Astrocyte (in vitro differentiated cells and primary cell): ENCODE results near the gene TEX13C. TPM values are rescaled to one million over a fixed set of nuclear protein-coding genes. Genes with fewer than 3 reads are reported as not detected.
"Not testable (repeated sequence)": the region's sequence is repeated elsewhere in the genome, so short reads cannot be mapped to it uniquely, and the experiment has no call there.

Experiments
- DNase-seq: peaks from one replicate; pipeline ENCODE4 v3.0.0-alpha.2; 2010; ENCODE audit warnings: low read depth
- FAIRE-seq: peaks from 2 replicates; lab custom pipeline; 2011; peaks lifted over from hg19 to GRCh38; lab: Jason Lieb, UNC
- H2AFZ ChIP-seq: 2 replicates; pipeline ENCODE4 v1.6.0; 2012; ENCODE audit warnings: low read depth, low read length, inconsistent platforms
- H3K27ac ChIP-seq: 2 replicates; pipeline ENCODE4 v1.5.1; 2011; ENCODE audit warnings: low read depth, low read length, inconsistent platforms
- H3K27me3 ChIP-seq: 2 replicates; pipeline ENCODE4 v1.6.0; 2011; ENCODE audit warnings: low read length, inconsistent platforms; ENCODE audit not compliant: insufficient read depth
- H3K36me3 ChIP-seq: 2 replicates; pipeline ENCODE4 v1.5.1; 2011; ENCODE audit warnings: low read length, inconsistent platforms; ENCODE audit not compliant: insufficient read depth
- H3K4me1 ChIP-seq: 2 replicates; pipeline ENCODE4 v1.5.1; 2011; ENCODE audit warnings: low read length, inconsistent platforms; ENCODE audit not compliant: insufficient read depth
- H3K4me2 ChIP-seq: 2 replicates; pipeline ENCODE4 v1.6.0; 2012; ENCODE audit warnings: low read length, inconsistent platforms
- H3K4me3 ChIP-seq: 2 replicates; pipeline ENCODE4 v1.5.1; 2011; ENCODE audit warnings: low read depth, mild to moderate bottlenecking, low read length, inconsistent platforms; ENCODE audit not compliant: insufficient read depth
- H3K79me2 ChIP-seq: 2 replicates; pipeline ENCODE4 v1.6.0; 2012; ENCODE audit warnings: mild to moderate bottlenecking, low read length, inconsistent platforms; ENCODE audit not compliant: insufficient read depth
- H3K9ac ChIP-seq: 2 replicates; pipeline ENCODE4 v1.6.0; 2012; ENCODE audit warnings: mild to moderate bottlenecking, low read length, inconsistent platforms
- H3K9me3 ChIP-seq: 2 replicates; pipeline ENCODE4 v1.5.1; 2012; ENCODE audit warnings: low read depth, mild to moderate bottlenecking, low read length, inconsistent platforms; ENCODE audit not compliant: insufficient read depth
- H4K20me1 ChIP-seq: 2 replicates; pipeline ENCODE4 v1.6.0; 2012; ENCODE audit warnings: low read length, inconsistent platforms; ENCODE audit not compliant: insufficient read depth
- H3K27ac Mint-ChIP-seq: one replicate; pipeline ENCODE4 v1.8.0; 2021; ENCODE audit warnings: mild to moderate bottlenecking, mixed read lengths; ENCODE audit not compliant: unreplicated experiment
- H3K27me3 Mint-ChIP-seq: one replicate; pipeline ENCODE4 v1.8.0; 2021; ENCODE audit warnings: low read depth, mixed read lengths; ENCODE audit not compliant: unreplicated experiment
- H3K36me3 Mint-ChIP-seq: one replicate; pipeline ENCODE4 v1.8.0; 2021; ENCODE audit warnings: low read depth, mixed read lengths; ENCODE audit not compliant: unreplicated experiment
- H3K4me1 Mint-ChIP-seq: one replicate; pipeline ENCODE4 v1.8.0; 2021; ENCODE audit warnings: low read depth, mixed read lengths; ENCODE audit not compliant: unreplicated experiment
- H3K4me3 Mint-ChIP-seq: one replicate; pipeline ENCODE4 v1.8.0; 2021; ENCODE audit warnings: mild to moderate bottlenecking, moderate library complexity, mixed read lengths; ENCODE audit not compliant: unreplicated experiment
- H3K9me3 Mint-ChIP-seq: one replicate; pipeline ENCODE4 v1.8.0; 2021; ENCODE audit warnings: mild to moderate bottlenecking, mixed read lengths; ENCODE audit not compliant: unreplicated experiment
- EZH2 ChIP-seq: IDR thresholded peaks from 2 replicates; pipeline ENCODE4 v1.6.1; 2012; ENCODE audit warnings: mild to moderate bottlenecking, low read length, inconsistent platforms; ENCODE audit not compliant: insufficient read depth
- total RNA-seq: library from RNA; stranded (reverse); gene quantifications from 2 replicates; pipeline ENCODE4 v1.2.1, GENCODE V29; 2021
- TF ChIP-seq, protein P1 (sequence below): IDR thresholded peaks from 2 replicates; pipeline ENCODE4 v1.5.1; 2011; ENCODE audit warnings: low read depth, mild to moderate bottlenecking, inconsistent platforms, low read length, moderate library complexity; ENCODE audit not compliant: insufficient read depth

TEX13C gene
- total RNA-seq, 1 donor from 2014 or later = not detected

GRCh38 chrX:125306335-125306866 lies 13.3 kb upstream of the TEX13C start:
- Histone ChIP-seq H3K79me2 (no peaks in the 10 kb centered on the region), H3K27ac (no peak overlapping the region), H3K4me3 (no peak overlapping the region), H4K20me1 (no peaks in the 10 kb centered on the region), H3K4me2 (no peak overlapping the region), H2AFZ (no peak overlapping the region), H3K36me3 (no peaks in the 10 kb centered on the region), H3K9me3 (no peaks in the 10 kb centered on the region), H3K4me1 (no peaks in the 10 kb centered on the region), H3K27me3 (no peaks in the 10 kb centered on the region), H3K9ac (no peak overlapping the region)
- peaks cover 13% of the 10 kb centered on the region for H3K4me1 Mint-ChIP-seq
- DNase-seq (no peak), FAIRE-seq (peak; percentile 13)
- peak overlapping the region; percentile 50 for H3K27ac Mint-ChIP-seq
- TF ChIP-seq, protein P1, sequence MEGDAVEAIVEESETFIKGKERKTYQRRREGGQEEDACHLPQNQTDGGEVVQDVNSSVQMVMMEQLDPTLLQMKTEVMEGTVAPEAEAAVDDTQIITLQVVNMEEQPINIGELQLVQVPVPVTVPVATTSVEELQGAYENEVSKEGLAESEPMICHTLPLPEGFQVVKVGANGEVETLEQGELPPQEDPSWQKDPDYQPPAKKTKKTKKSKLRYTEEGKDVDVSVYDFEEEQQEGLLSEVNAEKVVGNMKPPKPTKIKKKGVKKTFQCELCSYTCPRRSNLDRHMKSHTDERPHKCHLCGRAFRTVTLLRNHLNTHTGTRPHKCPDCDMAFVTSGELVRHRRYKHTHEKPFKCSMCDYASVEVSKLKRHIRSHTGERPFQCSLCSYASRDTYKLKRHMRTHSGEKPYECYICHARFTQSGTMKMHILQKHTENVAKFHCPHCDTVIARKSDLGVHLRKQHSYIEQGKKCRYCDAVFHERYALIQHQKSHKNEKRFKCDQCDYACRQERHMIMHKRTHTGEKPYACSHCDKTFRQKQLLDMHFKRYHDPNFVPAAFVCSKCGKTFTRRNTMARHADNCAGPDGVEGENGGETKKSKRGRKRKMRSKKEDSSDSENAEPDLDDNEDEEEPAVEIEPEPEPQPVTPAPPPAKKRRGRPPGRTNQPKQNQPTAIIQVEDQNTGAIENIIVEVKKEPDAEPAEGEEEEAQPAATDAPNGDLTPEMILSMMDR = no peak
- no peak for TF ChIP-seq EZH2
- H3K4me3 Mint-ChIP-seq = no peak overlapping the region
- no peaks in the 10 kb centered on the region for H3K9me3 Mint-ChIP-seq
- H3K27me3 Mint-ChIP-seq = no peaks in the 10 kb centered on the region
- H3K36me3 Mint-ChIP-seq = no peaks in the 10 kb centered on the region

DNA sequence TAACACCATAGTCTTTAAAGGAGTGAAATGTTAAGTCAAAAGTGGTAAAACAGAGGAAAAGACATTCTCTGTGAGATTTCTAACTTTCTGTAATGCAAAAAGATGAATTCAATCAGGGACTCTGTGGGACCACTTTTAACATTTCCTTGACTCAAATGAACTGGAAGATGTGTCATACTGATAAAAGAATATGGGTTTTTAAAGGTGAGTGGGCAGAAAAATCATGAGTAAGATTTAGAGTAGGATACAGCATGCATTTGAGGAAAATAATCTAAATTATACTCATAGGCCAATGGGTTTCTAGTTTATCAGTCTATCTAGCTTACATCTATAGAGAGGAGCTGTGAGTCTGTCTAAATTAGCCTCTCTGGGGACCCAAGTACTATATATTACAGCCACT lies 11.0 kb upstream of the TEX13C start:
- Histone ChIP-seq H3K27ac (no peak overlapping the region), H3K4me1 (no peaks in the 10 kb centered on the region), H3K79me2 (no peaks in the 10 kb centered on the region), H3K9me3 (no peaks in the 10 kb centered on the region), H3K9ac (no peak overlapping the region), H3K36me3 (no peaks in the 10 kb centered on the region), H4K20me1 (no peaks in the 10 kb centered on the region), H3K27me3 (no peaks in the 10 kb centered on the region), H3K4me3 (no peak overlapping the region), H3K4me2 (no peak overlapping the region), H2AFZ (no peak overlapping the region)
- no peak for FAIRE-seq
- TF ChIP-seq EZH2 = no peak
- TF ChIP-seq, protein P1 = no peak
- H3K4me1 Mint-ChIP-seq = peaks cover 13% of the 10 kb centered on the region
- no peak overlapping the region for H3K27ac Mint-ChIP-seq
- no peaks in the 10 kb centered on the region for H3K9me3 Mint-ChIP-seq
- no peak for DNase-seq
- H3K4me3 Mint-ChIP-seq = no peak overlapping the region
- no peaks in the 10 kb centered on the region for H3K27me3 Mint-ChIP-seq
- H3K36me3 Mint-ChIP-seq = no peaks in the 10 kb centered on the region

DNA sequence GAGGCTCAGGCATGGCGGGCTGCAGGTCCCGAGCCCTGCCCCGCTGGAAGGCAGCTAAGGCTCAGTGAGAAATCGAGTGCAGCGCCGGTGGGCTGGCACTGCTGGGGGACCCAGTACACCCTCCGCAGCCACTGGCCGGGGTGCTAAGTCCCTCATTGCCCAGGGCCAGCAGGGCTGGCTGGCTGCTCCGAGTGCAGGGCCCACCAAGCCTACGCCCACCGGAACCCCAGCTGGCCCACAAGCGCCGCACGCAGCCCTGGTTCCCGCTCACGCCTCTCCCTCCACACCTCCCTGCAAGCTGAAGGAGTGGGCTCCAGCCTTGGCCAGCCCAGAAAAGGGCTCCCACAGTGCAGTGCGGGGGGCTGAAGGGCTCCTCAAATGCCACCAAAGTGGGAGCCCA lies 505 bp upstream of the TEX13C start:
- not testable (repeated sequence) for H3K9ac ChIP-seq, FAIRE-seq, H3K36me3 ChIP-seq, H3K27ac Mint-ChIP-seq, H3K4me1 Mint-ChIP-seq, DNase-seq, H3K79me2 ChIP-seq, H3K4me1 ChIP-seq, H3K27me3 Mint-ChIP-seq, H3K9me3 ChIP-seq, H3K4me3 ChIP-seq, H3K4me3 Mint-ChIP-seq, H3K27ac ChIP-seq, H3K4me2 ChIP-seq, H2AFZ ChIP-seq, H3K36me3 Mint-ChIP-seq, H4K20me1 ChIP-seq, H3K27me3 ChIP-seq, H3K9me3 Mint-ChIP-seq
